Suppressor macrophage treated with lipopolysaccharide for 1 hour (primary cell): Measurements from ENCODE around the gene FAM83C.

Experiments used
- DNase-seq, 3 donors: peaks; one replicate each; pipeline ENCODE4 v3.0.0-alpha.2; 2020 to 2022

The FAM83C gene

DNA sequence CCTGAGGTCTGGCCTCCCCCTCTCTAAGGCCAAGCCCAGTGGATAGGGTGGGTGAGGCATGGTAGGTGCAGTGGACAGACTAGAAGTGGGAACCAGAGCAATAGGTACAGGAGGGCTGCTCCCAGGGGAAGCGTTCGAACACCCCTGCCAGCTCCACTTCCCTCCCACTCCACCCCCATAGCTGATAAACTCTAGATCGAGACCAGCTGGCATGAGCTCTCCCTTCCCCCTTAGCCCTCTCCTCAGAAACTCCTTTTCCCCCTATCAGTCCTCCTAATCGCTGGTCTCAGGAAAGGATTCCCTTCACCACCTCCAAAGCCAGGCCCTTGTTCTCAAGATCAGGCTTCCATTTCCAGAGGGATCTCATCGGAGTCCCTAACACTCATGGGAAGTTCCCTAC is 6.0 kb upstream of the FAM83C start:
- DNase-seq: no peak

- DNase-seq: no peak
Observed at GRCh38 chr20:35297740-35298139, 5.5 kb upstream of the FAM83C start.

DNA sequence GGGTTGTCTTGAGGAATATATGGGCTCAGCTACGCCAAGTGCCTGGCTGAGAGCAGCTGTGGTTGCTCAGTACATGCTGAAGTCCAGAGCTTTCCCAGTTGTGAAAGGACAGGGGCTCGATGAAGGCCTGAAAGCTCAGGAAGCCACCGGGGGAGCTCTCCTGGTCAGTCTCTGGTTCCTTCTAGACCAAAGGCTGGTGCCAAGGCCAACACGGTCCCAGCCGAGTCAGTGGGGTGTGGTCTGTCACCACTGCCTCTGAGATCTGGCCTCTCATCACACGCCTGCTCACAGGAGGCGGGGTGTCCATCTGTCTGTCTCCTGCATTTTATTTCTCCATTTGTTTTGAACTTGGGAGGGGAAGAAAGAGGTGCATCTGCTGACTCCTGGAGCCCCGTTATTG is 4.9 kb upstream of the FAM83C start:
- DNase-seq: no peak

DNA sequence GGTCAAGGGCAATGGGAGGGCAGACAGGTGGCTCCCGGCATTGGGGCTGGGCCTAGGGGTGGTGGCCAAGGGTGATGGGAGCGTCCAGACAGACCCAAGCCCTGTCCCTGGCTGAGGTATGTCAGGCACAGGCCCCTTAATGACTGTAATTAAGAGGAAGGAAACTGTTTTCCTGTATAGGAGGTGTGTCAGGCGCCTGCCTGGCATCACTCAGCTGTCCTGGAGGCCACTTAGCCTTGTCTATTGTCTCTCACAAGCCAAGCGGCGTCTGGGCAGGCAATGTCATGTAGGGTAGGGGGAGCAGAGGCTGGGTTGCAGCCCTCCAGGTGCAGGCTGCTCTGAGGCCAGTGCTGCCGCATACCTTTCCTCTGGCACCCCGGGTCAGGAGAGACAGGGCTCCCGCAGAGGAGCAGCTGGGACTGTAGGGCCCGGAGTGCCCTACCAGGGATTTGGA is 3.9 kb upstream of the FAM83C start:
- no peak for DNase-seq

DNA sequence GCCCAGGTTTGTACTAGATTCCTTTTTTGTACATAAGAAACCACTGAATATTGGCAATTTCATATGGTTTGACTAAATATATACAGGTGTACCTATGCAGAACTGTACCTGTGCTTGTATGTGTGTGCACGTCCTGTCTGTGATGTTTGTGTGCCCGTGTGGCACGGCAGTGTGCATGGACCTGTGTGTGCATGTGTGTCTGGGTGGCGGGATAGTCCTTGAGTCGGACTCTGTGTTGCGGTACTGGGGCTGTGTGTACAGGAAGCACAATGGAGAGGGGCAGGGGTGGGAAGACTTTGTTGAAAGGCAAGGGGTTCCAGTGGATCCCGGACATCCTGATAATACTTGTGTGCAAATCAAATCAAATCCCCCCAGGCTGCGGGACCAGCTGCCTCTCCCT is 3.4 kb upstream of the FAM83C start:
- DNase-seq: no peak

DNA sequence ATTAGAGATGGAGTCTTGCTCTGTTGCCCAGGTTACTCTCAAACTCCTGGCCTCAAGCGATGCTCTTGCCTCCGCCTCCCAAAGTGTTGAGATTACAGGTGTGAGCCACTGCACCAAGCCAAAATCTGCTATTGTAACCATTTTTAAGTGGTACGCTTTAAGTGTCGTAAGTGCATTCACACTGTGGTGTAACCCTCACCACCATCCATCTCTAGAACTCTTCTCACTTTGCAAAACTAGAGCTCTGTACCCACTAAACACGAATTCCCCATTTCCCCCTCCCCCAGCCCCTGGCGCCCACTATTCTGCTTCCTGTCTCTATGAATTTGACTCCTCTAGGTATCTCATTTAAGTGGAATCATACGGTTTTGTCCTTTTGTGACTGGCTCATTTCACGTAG is 2.8 kb upstream of the FAM83C start:
- no peak for DNase-seq

DNA sequence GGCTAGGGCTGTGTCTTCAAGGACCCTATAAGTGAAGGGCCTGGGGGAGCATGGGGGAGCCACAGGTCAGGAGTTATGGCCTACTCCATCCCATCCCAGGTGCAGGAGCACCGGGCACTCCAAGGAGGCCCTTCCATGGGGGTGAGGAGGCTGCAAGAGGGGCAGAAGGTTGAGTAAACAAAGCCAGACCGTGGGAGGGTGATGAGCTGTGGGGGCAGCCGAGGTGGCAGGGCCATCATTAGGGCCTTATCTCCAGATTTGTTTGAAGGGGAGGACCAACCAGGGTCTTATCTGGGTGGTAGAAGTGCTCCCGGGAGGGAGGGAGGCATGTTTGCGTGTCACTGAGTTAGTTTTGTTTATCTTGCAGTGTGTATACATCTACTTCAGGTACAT is 2.1 kb upstream of the FAM83C start:
- no peak for DNase-seq

- DNase-seq: no peak
Observed at GRCh38 chr20:35293303-35294292, 1.4 kb upstream of the FAM83C start.

- DNase-seq: no peak
Observed at GRCh38 chr20:35292504-35293285, 470 bp upstream of the FAM83C start.

GRCh38 chr20:35290887-35291417 is 1.3 kb downstream of the FAM83C start:
- no peak for DNase-seq

GRCh38 chr20:35290186-35290886 is 1.9 kb downstream of the FAM83C start:
- DNase-seq: no peak

DNA sequence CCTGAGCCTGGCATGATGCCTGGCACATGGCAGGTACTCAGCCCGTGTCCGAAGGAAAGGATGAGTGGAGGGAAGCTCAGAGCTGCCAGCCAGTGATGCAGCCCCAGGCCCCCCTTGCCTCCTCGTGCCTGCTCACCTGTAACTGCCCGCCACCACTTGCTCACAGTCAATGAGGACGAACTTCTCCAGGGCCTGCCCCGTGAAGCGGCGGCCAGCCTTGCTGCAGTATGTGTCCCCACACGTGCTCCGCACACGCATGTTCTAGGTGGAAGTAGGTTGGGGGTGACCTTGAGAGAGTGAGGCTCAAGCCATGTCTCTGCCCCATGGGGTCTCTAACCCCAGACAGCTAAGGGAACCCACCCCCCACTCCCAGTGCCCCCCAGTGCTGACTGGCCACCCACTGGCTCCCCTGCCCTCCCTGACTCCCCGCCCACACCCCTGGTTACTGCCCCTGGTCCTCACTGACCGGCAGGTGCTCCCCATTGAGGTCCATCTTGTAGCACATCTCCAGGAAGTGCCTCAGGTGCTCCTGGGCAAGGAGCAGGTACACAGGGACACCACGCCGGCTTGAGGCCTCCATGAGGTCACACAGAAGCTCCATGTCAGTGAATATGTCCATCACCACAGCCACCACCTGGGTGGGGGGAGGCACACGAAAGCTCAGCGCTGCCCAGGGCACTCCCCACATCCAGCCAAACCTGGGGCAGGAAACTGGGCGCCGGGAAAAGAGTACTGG is 3.7 kb downstream of the FAM83C start:
- DNase-seq: no peak

- DNase-seq: no peak
Observed at GRCh38 chr20:35287509-35288324, 4.5 kb downstream of the FAM83C start.

GRCh38 chr20:35286899-35287508 is 5.2 kb downstream of the FAM83C start:
- DNase-seq: no peak

DNA sequence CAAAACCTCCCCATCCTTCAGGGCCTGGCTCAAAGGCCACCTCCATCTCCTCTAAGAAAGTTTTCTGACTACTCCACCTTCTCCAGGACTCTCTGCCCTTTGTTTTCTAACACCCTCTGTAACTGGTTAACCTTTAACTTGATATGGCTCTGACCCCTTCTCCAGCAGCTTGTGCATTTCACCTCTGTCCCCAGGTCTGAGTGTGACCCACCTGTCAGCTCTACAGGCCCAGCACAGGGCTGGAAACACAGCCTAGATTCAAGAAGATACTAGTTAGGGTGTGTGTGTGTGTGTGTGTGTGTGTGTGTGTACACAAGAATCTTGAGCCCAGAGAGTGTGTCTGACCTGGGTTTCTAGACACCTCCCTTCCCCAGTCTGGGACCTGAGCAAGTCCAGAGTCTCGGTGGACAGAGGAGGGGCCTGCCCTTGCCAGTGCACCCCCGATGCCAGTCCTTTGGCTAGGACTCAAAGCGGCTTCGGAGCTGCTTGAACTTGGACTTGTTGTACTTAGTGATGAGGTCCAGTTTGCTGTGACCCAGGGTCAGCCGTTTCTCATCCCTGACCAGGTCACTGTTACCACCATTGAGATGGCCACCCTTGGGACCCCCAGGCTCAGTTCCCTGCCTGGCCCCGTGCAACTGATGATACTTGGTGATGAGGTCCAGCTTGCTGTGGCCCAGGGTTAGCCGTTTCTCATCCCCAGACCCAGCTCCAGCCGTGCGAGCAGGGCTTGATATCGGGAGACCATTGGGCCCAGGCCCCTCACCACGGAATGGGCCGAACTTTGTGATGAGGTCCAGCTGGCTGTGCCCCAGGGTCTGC is 5.9 kb downstream of the FAM83C start:
- no peak for DNase-seq

- peak in 2 of 3 donors; percentile 38 to 62 for DNase-seq
Observed at GRCh38 chr20:35285806-35286076, 6.5 kb downstream of the FAM83C start.

- DNase-seq: no peak
Observed at GRCh38 chr20:35284992-35285805, 7.0 kb downstream of the FAM83C start.

- DNase-seq: peak; percentile 74 to 85 (median 77)
Observed at GRCh38 chr20:35284267-35284991, 7.8 kb downstream of the FAM83C start, which contains the start of gene EIF6. TSS of gene EIF6 (minus strand) at chr20:35284772. CDS start at chr20:35284487, 285 bp downstream.
